ENCODE data around the gene TENM3. TPM values are rescaled to one million over a fixed set of nuclear protein-coding genes. Genes with fewer than 3 reads are reported as not detected.

The TENM3 gene
- polyA plus RNA-seq, 1 of the 3 experiments (the other 2 are of a cell fraction): 10.4 TPM

DNA sequence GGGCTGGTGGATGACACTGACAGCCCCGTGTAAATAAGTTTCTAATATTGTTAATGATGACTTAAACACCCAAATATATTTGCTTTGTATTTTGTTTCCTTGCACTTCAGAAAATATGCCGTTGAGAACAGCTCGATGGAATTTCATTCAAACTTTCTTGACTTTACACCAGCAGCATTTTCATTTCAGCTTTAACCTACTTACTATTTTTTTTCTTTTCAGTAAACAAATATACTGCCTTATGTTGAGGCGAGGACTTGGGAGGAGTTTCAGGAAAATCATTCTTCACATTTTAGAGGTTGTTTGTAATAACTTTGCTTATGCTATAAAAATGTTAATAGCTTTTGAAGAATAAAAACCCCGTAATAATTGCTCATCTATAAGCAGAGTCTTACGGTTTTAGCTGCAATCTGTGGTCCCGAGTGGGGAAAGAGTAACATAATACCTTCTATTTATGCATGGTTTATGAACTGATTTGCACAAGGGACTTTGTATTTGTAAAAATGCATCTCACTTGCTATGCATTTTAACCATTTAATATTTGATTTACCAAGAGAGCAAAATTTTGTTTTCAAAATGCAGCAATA is 14.1 kb upstream of the TENM3 start:
- peaks cover 9% of the 10 kb centered on the region for H3F3A ChIP-seq (replicated peaks; ENCODE audit: insufficient read depth)
- H3K9me3 ChIP-seq: no peaks in the 10 kb centered on the region
- no peak overlapping the region for H2AFZ ChIP-seq (ENCODE audit: low read depth)
- no peaks in the 10 kb centered on the region for H3K9me2 ChIP-seq
- H3K36me3 ChIP-seq (replicated peaks in 1 of 2; ENCODE audit: control insufficient read depth in 1 of 2, insufficient read depth in 2 of 2, low read length in 1 of 2): no peaks in the 10 kb centered on the region
- WGBS (ENCODE audit: low lambda C conversion rate): 86% methylated on average over 7 of the region's 7 CpGs
- TF ChIP-seq EP300 (IDR thresholded peaks at IDR 0.05; ENCODE audit: borderline replicate concordance in 1 of 2, low read depth in 1 of 2, low read length in 1 of 2) (no peak), FOXJ3 (CRISPR knock-in tag; IDR thresholded peaks at IDR 0.05) (no peak), ZBTB33 (IDR thresholded peaks at IDR 0.05; ENCODE audit: borderline replicate concordance, low read depth) (no peak), GABPA (IDR thresholded peaks at IDR 0.05; ENCODE audit: low read depth) (no peak), RAD21 (IDR thresholded peaks at IDR 0.05; ENCODE audit: low read length) (no peak), NRF1 (IDR thresholded peaks at IDR 0.05; ENCODE audit: low read depth, low read length) (no peak), REST (IDR thresholded peaks at IDR 0.05; ENCODE audit: low read depth, low read length) (no peak), ELF1 (IDR thresholded peaks at IDR 0.05) (no peak), USF1 (IDR thresholded peaks at IDR 0.05; ENCODE audit: borderline replicate concordance, low read depth) (no peak), CTCF (IDR thresholded peaks at IDR 0.05) (no peak), GATA2 (CRISPR knock-in tag; IDR thresholded peaks at IDR 0.05) (no peak)
- TF ChIP-seq, protein P1, sequence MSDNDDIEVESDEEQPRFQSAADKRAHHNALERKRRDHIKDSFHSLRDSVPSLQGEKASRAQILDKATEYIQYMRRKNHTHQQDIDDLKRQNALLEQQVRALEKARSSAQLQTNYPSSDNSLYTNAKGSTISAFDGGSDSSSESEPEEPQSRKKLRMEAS (IDR thresholded peaks at IDR 0.05; ENCODE audit: low read depth): no peak
- peaks cover 0 to 12% of the 10 kb centered on the region in 2 experiments; a peak in 2 of 4 replicates for H3K4me1 ChIP-seq (ENCODE audit: control insufficient read depth in 1 of 2, insufficient read depth in 2 of 2, low read depth in 1 of 2, low read length in 1 of 2)
- no peak for DNase-seq
- H3K9ac ChIP-seq: no peak overlapping the region
- no peak overlapping the region for H3K4me2 ChIP-seq
- POLR2A ChIA-PET: no interaction called here
- H4K20me1 ChIP-seq (ENCODE audit: insufficient read depth): no peaks in the 10 kb centered on the region
- CTCF ChIA-PET: interaction anchor here (1.3 kb wide), 1 partner anchor 17 kb away, joined by 3 read pairs; no protein-coding TSS in a partner anchor
- no peaks in the 10 kb centered on the region for H3K27me3 ChIP-seq (ENCODE audit: insufficient read depth)
- H3K4me3 ChIP-seq (ENCODE audit: low read depth in 2 of 2, low read length in 1 of 2): no peak overlapping the region
- no peak overlapping the region for H3K27ac ChIP-seq (ENCODE audit: low read depth in 2 of 2, low read length in 1 of 2)
- H3K79me2 ChIP-seq (ENCODE audit: insufficient read depth): no peaks in the 10 kb centered on the region
